ENCODE data around the gene BRINP2. TPM values are rescaled to one million over a fixed set of nuclear protein-coding genes. Genes with fewer than 3 reads are reported as not detected.

Gene BRINP2
- total and polyA plus RNA-seq, 2 of the 4 experiments (the other 2 are of a cell fraction), result not detected

- ATAC-seq (ENCODE audit: low read depth) (no peak), DNase-seq (no peak)
- no peak overlapping the region for H2BK5ac ChIP-seq (ENCODE audit: low read depth, low read length, poor library complexity, severe bottlenecking)
- H4K8ac ChIP-seq (ENCODE audit: low read depth in 2 of 2, low read length in 2 of 2), result no peak overlapping the region
- no peak overlapping the region for H3K23ac ChIP-seq (ENCODE audit: low read depth, low read length)
- no peak overlapping the region for H3K4me3 ChIP-seq (ENCODE audit: insufficient read depth, low read depth, low read length)
- ChIA-PET CTCF (no interaction called here), POLR2A (ENCODE audit: unreplicated experiment) (no interaction called here)
- H4K5ac ChIP-seq (ENCODE audit: low read depth, low read length), result no peak overlapping the region
- in situ Hi-C loops (cut with MboI; ENCODE audit: low sequenced_read_pairs) (no loop called here), dilution Hi-C loops (cut with HindIII; ENCODE audit: low sequenced_read_pairs, unreplicated experiment) (no loop called here), intact Hi-C loops (cut with micrococcal nuclease) (no loop called here)
- H3K27me3 ChIP-seq (ENCODE audit: control insufficient read depth, insufficient read depth, low read length), result no peaks in the 10 kb centered on the region; the same call in 1 of the 2 replicates
- H3K56ac ChIP-seq (ENCODE audit: extremely low read depth, insufficient read depth, low read length), result no peak overlapping the region
- no peak overlapping the region for H2AFZ ChIP-seq (replicated peaks; ENCODE audit: low read length, poor library complexity)
- no peak overlapping the region for H2AK9ac ChIP-seq (replicated peaks; ENCODE audit: low read depth, low read length, poor library complexity)
- no peaks in the 10 kb centered on the region for H3K36me3 ChIP-seq (ENCODE audit: control insufficient read depth, insufficient read depth, low read length)
- H3K4ac ChIP-seq (ENCODE audit: low read depth, low read length), result no peak overlapping the region
- no peak overlapping the region for H2BK20ac ChIP-seq (ENCODE audit: low read depth, low read length)
- H2BK120ac ChIP-seq (ENCODE audit: low read depth, low read length), result no peak overlapping the region
- no peaks in the 10 kb centered on the region for H3K79me1 ChIP-seq (ENCODE audit: low read depth in 1 of 2, low read length in 2 of 2)
- H2BK15ac ChIP-seq (ENCODE audit: low read depth, low read length), result no peak overlapping the region
- no peak overlapping the region for H3K9ac ChIP-seq (ENCODE audit: low read depth, low read length)
- H3K4me2 ChIP-seq (ENCODE audit: low read depth, low read length), result no peak overlapping the region
- no peaks in the 10 kb centered on the region for H3K4me1 ChIP-seq (ENCODE audit: control insufficient read depth, insufficient read depth, low read length)
- H3K9me3 ChIP-seq (ENCODE audit: control insufficient read depth, insufficient read depth, low read length), result no peaks in the 10 kb centered on the region
- no peak overlapping the region for H3K27ac ChIP-seq (ENCODE audit: insufficient read depth, low read length)
- no CpG with 5 or more reads among the region's 9 CpGs for WGBS, 2 experiments (ENCODE audit: extremely low coverage in 2 of 2, insufficient read length in 1 of 2)
- H4K91ac ChIP-seq (ENCODE audit: insufficient read depth, low read depth, low read length), result no peak overlapping the region
- no peak overlapping the region for H3K14ac ChIP-seq (replicated peaks; ENCODE audit: low read depth, low read length)
- no peak overlapping the region for H3K18ac ChIP-seq (ENCODE audit: low read depth, low read length)
- no peak overlapping the region for H2AK5ac ChIP-seq (ENCODE audit: low read depth, low read length)
- BruUV-seq (replicated peaks), result no TSS peak
- no peaks in the 10 kb centered on the region for H3K9me1 ChIP-seq (ENCODE audit: insufficient read depth, low read length)
- H4K20me1 ChIP-seq (ENCODE audit: insufficient read depth, low read length), result no peaks in the 10 kb centered on the region
- TF ChIP-seq SMC3 (IDR thresholded peaks at IDR 0.05; ENCODE audit: low read depth, low read length) (no peak), MAZ (IDR thresholded peaks at IDR 0.05; ENCODE audit: borderline replicate concordance, low read depth, low read length) (no peak), MAFK (IDR thresholded peaks at IDR 0.05; ENCODE audit: low read depth, low read length) (no peak), NFE2L2 (IDR thresholded peaks at IDR 0.05; ENCODE audit: low read depth, low read length) (no peak), CHD1 (IDR thresholded peaks at IDR 0.05; ENCODE audit: low read depth, low read length) (no peak), BHLHE40 (IDR thresholded peaks at IDR 0.05; ENCODE audit: low read depth, low read length) (no peak), CTCF (conservative IDR thresholded peaks at IDR 0.05; ENCODE audit: low read depth, low read length) (no peak), RCOR1 (IDR thresholded peaks at IDR 0.05; ENCODE audit: insufficient replicate concordance, low read length) (no peak), USF2 (IDR thresholded peaks at IDR 0.05; ENCODE audit: low read depth, low read length) (no peak), RAD21 (IDR thresholded peaks at IDR 0.05; ENCODE audit: low read length) (no peak), CEBPB (IDR thresholded peaks at IDR 0.05; ENCODE audit: low read depth, low read length) (no peak), POLR2A (IDR thresholded peaks at IDR 0.05; ENCODE audit: low read depth, low read length) (no peak), MXI1 (IDR thresholded peaks at IDR 0.05; ENCODE audit: borderline replicate concordance, low read depth, low read length) (no peak), FOS (IDR thresholded peaks at IDR 0.05; ENCODE audit: low read depth, low read length) (no peak), ELK1 (IDR thresholded peaks at IDR 0.05; ENCODE audit: borderline replicate concordance, low read depth, low read length) (no peak), RFX5 (IDR thresholded peaks at IDR 0.05; ENCODE audit: low read depth, low read length) (no peak)
Measured at GRCh38 chr1:177247623-177248176, 76.9 kb downstream of the BRINP2 start.

Data from IMR-90 (cell line).